HEK293 (cell line): ENCODE data around the gene CNPY4.

Source experiments
- MZF1 ChIP-seq: fragments of 450-650 bp; formaldehyde crosslinking; IDR thresholded peaks from 2 replicates; pipeline ENCODE4 v1.5.1; 2017; ENCODE audit warnings: missing biosample characterization, missing genetic modification characterization, borderline replicate concordance
- SP3 ChIP-seq: fragments of 450-650 bp; formaldehyde crosslinking; IDR thresholded peaks from 2 replicates; pipeline ENCODE4 v1.5.1; 2016; ENCODE audit warnings: missing biosample characterization, missing genetic modification characterization
- TCF7L2 ChIP-seq: IDR thresholded peaks from 2 replicates; pipeline ENCODE4 v1.6.1; 2011; ENCODE audit warnings: low read depth, mild to moderate bottlenecking, inconsistent platforms, low read length, moderate library complexity, borderline replicate concordance
- ZEB2 ChIP-seq: fragments of 450-650 bp; formaldehyde crosslinking; IDR thresholded peaks from 2 replicates; pipeline ENCODE4 v1.5.1; 2016; ENCODE audit warnings: missing biosample characterization, missing genetic modification characterization
- ZFP41 ChIP-seq: fragments of 450-650 bp; formaldehyde crosslinking; IDR thresholded peaks from 2 replicates; pipeline ENCODE4 v1.5.1; 2016; ENCODE audit warnings: missing biosample characterization, missing genetic modification characterization, borderline replicate concordance
- ZNF16 ChIP-seq: fragments of 450-650 bp; formaldehyde crosslinking; IDR thresholded peaks from 2 replicates; pipeline ENCODE4 v1.5.1; 2016; ENCODE audit warnings: low read depth, missing biosample characterization, missing genetic modification characterization
- ZNF169 ChIP-seq: fragments of 450-650 bp; formaldehyde crosslinking; IDR thresholded peaks from 2 replicates; pipeline ENCODE4 v1.5.1; 2016; ENCODE audit warnings: missing biosample characterization, missing genetic modification characterization
- ZNF211 ChIP-seq: fragments of 450-650 bp; formaldehyde crosslinking; IDR thresholded peaks from 2 replicates; pipeline ENCODE4 v1.5.1; 2016; ENCODE audit warnings: low read depth, missing biosample characterization, missing genetic modification characterization
- ZNF24 ChIP-seq: fragments of 450-650 bp; formaldehyde crosslinking; IDR thresholded peaks from 2 replicates; pipeline ENCODE4 v1.5.1; 2016; ENCODE audit warnings: missing biosample characterization, missing genetic modification characterization
- ZNF248 ChIP-seq: fragments of 450-650 bp; formaldehyde crosslinking; IDR thresholded peaks from 2 replicates; pipeline ENCODE4 v1.5.1; 2017; ENCODE audit warnings: missing biosample characterization, missing genetic modification characterization
- ZNF292 ChIP-seq: fragments of 450-650 bp; formaldehyde crosslinking; IDR thresholded peaks from 2 replicates; pipeline ENCODE4 v1.5.1; 2016; ENCODE audit warnings: low read depth, missing biosample characterization, missing genetic modification characterization, borderline replicate concordance
- ZNF350 ChIP-seq: fragments of 450-650 bp; formaldehyde crosslinking; IDR thresholded peaks from 2 replicates; pipeline ENCODE4 v1.5.0; 2017; ENCODE audit warnings: missing biosample characterization, mild to moderate bottlenecking, missing genetic modification characterization
- ZNF366 ChIP-seq: fragments of 450-650 bp; formaldehyde crosslinking; conservative IDR thresholded peaks from 2 replicates; pipeline ENCODE4 v1.5.1; 2016; ENCODE audit warnings: missing biosample characterization, missing genetic modification characterization
- ZNF391 ChIP-seq: fragments of 450-650 bp; formaldehyde crosslinking; IDR thresholded peaks from 2 replicates; pipeline ENCODE4 v1.5.1; 2016; ENCODE audit warnings: low read depth, missing biosample characterization, missing genetic modification characterization, borderline replicate concordance
- ZNF404 ChIP-seq: fragments of 450-650 bp; formaldehyde crosslinking; IDR thresholded peaks from 2 replicates; pipeline ENCODE4 v1.5.1; 2017; ENCODE audit warnings: missing biosample characterization, missing genetic modification characterization
- ZNF48 ChIP-seq: fragments of 450-650 bp; formaldehyde crosslinking; IDR thresholded peaks from 2 replicates; pipeline ENCODE4 v1.5.1; 2016; ENCODE audit warnings: missing biosample characterization, missing genetic modification characterization
- ZNF510 ChIP-seq: fragments of 450-650 bp; formaldehyde crosslinking; IDR thresholded peaks from 2 replicates; pipeline ENCODE4 v1.5.1; 2018; ENCODE audit warnings: mild to moderate bottlenecking, missing genetic modification characterization, missing biosample characterization; ENCODE audit not compliant: insufficient replicate concordance
- ZNF514 ChIP-seq: fragments of 450-650 bp; formaldehyde crosslinking; IDR thresholded peaks from 2 replicates; pipeline ENCODE4 v1.5.1; 2016; ENCODE audit warnings: missing biosample characterization, missing genetic modification characterization
- ZNF560 ChIP-seq: fragments of 450-650 bp; formaldehyde crosslinking; IDR thresholded peaks from 2 replicates; pipeline ENCODE4 v1.5.1; 2017; ENCODE audit warnings: missing biosample characterization, missing genetic modification characterization, borderline replicate concordance
- ZNF623 ChIP-seq: fragments of 450-650 bp; formaldehyde crosslinking; IDR thresholded peaks from 2 replicates; pipeline ENCODE4 v1.5.1; 2016; ENCODE audit warnings: missing biosample characterization, missing genetic modification characterization
- ZNF664 ChIP-seq: fragments of 450-650 bp; formaldehyde crosslinking; IDR thresholded peaks from 2 replicates; pipeline ENCODE4 v1.5.1; 2016; ENCODE audit warnings: missing biosample characterization, missing genetic modification characterization
- ZNF670 ChIP-seq: fragments of 450-650 bp; formaldehyde crosslinking; IDR thresholded peaks from 2 replicates; pipeline ENCODE4 v1.5.1; 2016; ENCODE audit warnings: missing biosample characterization, missing genetic modification characterization, low read depth
- ZNF677 ChIP-seq: fragments of 450-650 bp; IDR thresholded peaks from 2 replicates; pipeline ENCODE4 v1.5.0; 2018; ENCODE audit warnings: missing biosample characterization, mild to moderate bottlenecking, missing genetic modification characterization, moderate library complexity
- ZNF777 ChIP-seq: fragments of 450-650 bp; formaldehyde crosslinking; IDR thresholded peaks from 2 replicates; pipeline ENCODE4 v1.5.1; 2017; ENCODE audit warnings: missing biosample characterization, missing genetic modification characterization, borderline replicate concordance
- ZNF792 ChIP-seq: fragments of 450-650 bp; formaldehyde crosslinking; IDR thresholded peaks from 2 replicates; pipeline ENCODE4 v1.5.1; 2016; ENCODE audit warnings: missing biosample characterization, missing genetic modification characterization
- TF ChIP-seq, protein P1 (sequence below): sonication (generic); formaldehyde crosslinking; IDR thresholded peaks from 2 replicates; pipeline ENCODE4 v1.8.1; 2022; ENCODE audit warnings: mild to moderate bottlenecking, moderate library complexity, missing genetic modification reagents
- TF ChIP-seq, protein P2 (sequence below): fragments of 450-650 bp; formaldehyde crosslinking; IDR thresholded peaks from 2 replicates; pipeline ENCODE4 v1.5.1; 2016; ENCODE audit warnings: missing biosample characterization, missing genetic modification characterization, borderline replicate concordance
- TF ChIP-seq, protein P3 (sequence below): fragments of 450-650 bp; formaldehyde crosslinking; IDR thresholded peaks from 2 replicates; pipeline ENCODE4 v1.5.1; 2017; ENCODE audit warnings: missing biosample characterization, missing genetic modification characterization
- TF ChIP-seq, protein P4 (sequence below): fragments of 450-650 bp; formaldehyde crosslinking; IDR thresholded peaks from 2 replicates; pipeline ENCODE4 v1.5.1; 2016; ENCODE audit warnings: missing biosample characterization, missing genetic modification characterization

CNPY4 gene

DNA sequence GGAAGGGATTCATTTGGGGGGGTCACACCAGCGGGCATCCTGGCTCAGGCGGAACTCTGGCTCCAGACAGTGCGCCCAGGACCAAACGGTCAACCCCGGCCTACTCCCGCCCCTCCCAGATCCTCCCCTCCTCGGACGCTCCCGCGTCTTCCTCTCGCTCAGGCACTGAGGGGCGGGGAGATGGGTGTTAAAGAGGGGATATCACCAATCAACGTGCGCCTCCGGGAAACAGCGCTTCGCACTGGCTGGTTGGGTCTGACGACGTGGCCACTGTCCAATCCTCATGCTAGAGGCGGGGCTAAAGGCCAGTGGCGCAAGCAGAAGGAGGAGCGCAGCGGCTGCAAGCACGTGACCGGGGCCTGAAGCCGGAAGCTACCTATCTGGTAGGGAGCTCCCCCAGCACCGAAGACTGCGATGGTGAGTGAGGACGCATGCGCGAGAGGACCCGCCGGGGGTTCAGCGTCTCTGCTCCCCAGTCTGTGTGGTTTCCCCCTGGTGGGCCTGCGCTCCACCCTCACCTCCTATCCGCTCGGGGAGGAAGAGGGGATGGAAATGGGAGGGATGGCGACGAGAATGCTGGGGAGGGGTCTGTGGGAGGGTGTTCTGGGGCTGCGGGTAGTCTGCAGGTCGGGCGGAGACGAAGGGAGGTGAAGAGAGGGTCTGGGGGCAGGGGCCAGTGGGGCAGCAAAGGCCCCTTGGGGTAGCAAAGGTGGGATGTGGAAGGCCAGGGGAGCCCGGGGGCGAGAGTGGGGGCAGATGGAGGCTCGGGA, 29.3 kb downstream of the CNPY4 start, which contains the start of gene LAMTOR4 (continued):
- TF ChIP-seq ZNF366 (tag by site-specific recombination) (peak; percentile 63), ZNF169 (no peak), ZNF623 (no peak), ZNF391 (peak; percentile 79; the same call in 1 of the 2 replicates), ZNF292 (tag by site-specific recombination) (no peak), ZNF404 (tag by site-specific recombination) (no peak), MZF1 (tag by site-specific recombination) (no peak; the same call in 1 of the 2 replicates), ZNF24 (tag by site-specific recombination) (peak; percentile 54; the same call in 1 of the 2 replicates), TCF7L2 (no peak), ZNF670 (tag by site-specific recombination) (no peak), ZNF677 (tag by site-specific recombination) (no peak), ZEB2 (tag by site-specific recombination) (peak; percentile 34; the same call in 1 of the 2 replicates), ZNF16 (tag by site-specific recombination) (no peak), ZNF248 (tag by site-specific recombination) (no peak), ZFP41 (tag by site-specific recombination) (no peak), ZNF514 (tag by site-specific recombination) (no peak), ZNF777 (tag by site-specific recombination) (no peak; the same call in 1 of the 2 replicates), ZNF792 (tag by site-specific recombination) (no peak), ZNF510 (tag by site-specific recombination) (no peak), ZNF350 (tag by site-specific recombination) (no peak), ZNF211 (tag by site-specific recombination) (no peak), ZNF664 (tag by site-specific recombination) (no peak), ZNF48 (tag by site-specific recombination) (no peak), SP3 (tag by site-specific recombination) (peak; percentile 91), ZNF560 (tag by site-specific recombination) (no peak)
- TF ChIP-seq, protein P1, sequence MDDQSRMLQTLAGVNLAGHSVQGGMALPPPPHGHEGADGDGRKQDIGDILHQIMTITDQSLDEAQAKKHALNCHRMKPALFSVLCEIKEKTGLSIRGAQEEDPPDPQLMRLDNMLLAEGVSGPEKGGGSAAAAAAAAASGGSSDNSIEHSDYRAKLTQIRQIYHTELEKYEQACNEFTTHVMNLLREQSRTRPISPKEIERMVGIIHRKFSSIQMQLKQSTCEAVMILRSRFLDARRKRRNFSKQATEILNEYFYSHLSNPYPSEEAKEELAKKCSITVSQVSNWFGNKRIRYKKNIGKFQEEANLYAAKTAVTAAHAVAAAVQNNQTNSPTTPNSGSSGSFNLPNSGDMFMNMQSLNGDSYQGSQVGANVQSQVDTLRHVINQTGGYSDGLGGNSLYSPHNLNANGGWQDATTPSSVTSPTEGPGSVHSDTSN (CRISPR knock-in tag): no peak
- TF ChIP-seq, protein P2, sequence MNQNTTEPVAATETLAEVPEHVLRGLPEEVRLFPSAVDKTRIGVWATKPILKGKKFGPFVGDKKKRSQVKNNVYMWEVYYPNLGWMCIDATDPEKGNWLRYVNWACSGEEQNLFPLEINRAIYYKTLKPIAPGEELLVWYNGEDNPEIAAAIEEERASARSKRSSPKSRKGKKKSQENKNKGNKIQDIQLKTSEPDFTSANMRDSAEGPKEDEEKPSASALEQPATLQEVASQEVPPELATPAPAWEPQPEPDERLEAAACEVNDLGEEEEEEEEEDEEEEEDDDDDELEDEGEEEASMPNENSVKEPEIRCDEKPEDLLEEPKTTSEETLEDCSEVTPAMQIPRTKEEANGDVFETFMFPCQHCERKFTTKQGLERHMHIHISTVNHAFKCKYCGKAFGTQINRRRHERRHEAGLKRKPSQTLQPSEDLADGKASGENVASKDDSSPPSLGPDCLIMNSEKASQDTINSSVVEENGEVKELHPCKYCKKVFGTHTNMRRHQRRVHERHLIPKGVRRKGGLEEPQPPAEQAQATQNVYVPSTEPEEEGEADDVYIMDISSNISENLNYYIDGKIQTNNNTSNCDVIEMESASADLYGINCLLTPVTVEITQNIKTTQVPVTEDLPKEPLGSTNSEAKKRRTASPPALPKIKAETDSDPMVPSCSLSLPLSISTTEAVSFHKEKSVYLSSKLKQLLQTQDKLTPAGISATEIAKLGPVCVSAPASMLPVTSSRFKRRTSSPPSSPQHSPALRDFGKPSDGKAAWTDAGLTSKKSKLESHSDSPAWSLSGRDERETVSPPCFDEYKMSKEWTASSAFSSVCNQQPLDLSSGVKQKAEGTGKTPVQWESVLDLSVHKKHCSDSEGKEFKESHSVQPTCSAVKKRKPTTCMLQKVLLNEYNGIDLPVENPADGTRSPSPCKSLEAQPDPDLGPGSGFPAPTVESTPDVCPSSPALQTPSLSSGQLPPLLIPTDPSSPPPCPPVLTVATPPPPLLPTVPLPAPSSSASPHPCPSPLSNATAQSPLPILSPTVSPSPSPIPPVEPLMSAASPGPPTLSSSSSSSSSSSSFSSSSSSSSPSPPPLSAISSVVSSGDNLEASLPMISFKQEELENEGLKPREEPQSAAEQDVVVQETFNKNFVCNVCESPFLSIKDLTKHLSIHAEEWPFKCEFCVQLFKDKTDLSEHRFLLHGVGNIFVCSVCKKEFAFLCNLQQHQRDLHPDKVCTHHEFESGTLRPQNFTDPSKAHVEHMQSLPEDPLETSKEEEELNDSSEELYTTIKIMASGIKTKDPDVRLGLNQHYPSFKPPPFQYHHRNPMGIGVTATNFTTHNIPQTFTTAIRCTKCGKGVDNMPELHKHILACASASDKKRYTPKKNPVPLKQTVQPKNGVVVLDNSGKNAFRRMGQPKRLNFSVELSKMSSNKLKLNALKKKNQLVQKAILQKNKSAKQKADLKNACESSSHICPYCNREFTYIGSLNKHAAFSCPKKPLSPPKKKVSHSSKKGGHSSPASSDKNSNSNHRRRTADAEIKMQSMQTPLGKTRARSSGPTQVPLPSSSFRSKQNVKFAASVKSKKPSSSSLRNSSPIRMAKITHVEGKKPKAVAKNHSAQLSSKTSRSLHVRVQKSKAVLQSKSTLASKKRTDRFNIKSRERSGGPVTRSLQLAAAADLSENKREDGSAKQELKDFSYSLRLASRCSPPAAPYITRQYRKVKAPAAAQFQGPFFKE: no peak
- TF ChIP-seq, protein P3, sequence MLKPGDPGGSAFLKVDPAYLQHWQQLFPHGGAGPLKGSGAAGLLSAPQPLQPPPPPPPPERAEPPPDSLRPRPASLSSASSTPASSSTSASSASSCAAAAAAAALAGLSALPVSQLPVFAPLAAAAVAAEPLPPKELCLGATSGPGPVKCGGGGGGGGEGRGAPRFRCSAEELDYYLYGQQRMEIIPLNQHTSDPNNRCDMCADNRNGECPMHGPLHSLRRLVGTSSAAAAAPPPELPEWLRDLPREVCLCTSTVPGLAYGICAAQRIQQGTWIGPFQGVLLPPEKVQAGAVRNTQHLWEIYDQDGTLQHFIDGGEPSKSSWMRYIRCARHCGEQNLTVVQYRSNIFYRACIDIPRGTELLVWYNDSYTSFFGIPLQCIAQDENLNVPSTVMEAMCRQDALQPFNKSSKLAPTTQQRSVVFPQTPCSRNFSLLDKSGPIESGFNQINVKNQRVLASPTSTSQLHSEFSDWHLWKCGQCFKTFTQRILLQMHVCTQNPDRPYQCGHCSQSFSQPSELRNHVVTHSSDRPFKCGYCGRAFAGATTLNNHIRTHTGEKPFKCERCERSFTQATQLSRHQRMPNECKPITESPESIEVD (tag by site-specific recombination): no peak
- TF ChIP-seq, protein P4, sequence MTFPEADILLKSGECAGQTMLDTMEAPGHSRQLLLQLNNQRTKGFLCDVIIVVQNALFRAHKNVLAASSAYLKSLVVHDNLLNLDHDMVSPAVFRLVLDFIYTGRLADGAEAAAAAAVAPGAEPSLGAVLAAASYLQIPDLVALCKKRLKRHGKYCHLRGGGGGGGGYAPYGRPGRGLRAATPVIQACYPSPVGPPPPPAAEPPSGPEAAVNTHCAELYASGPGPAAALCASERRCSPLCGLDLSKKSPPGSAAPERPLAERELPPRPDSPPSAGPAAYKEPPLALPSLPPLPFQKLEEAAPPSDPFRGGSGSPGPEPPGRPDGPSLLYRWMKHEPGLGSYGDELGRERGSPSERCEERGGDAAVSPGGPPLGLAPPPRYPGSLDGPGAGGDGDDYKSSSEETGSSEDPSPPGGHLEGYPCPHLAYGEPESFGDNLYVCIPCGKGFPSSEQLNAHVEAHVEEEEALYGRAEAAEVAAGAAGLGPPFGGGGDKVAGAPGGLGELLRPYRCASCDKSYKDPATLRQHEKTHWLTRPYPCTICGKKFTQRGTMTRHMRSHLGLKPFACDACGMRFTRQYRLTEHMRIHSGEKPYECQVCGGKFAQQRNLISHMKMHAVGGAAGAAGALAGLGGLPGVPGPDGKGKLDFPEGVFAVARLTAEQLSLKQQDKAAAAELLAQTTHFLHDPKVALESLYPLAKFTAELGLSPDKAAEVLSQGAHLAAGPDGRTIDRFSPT (tag by site-specific recombination): no peak
